Activated CD4-positive, alpha-beta T cell treated with anti-CD3 and anti-CD28 coated beads for 24 hours (primary cell): ENCODE data around the gene BNIPL.
A peak's percentile ranks its signal among the peaks of the same experiment; 100 is the strongest.

Experiments used
- DNase-seq, 2 donors: peaks; one replicate each; pipeline ENCODE4 v3.0.0-alpha.2; 2020; ENCODE audit warnings: low read depth in 2 of 2

BNIPL gene

DNA sequence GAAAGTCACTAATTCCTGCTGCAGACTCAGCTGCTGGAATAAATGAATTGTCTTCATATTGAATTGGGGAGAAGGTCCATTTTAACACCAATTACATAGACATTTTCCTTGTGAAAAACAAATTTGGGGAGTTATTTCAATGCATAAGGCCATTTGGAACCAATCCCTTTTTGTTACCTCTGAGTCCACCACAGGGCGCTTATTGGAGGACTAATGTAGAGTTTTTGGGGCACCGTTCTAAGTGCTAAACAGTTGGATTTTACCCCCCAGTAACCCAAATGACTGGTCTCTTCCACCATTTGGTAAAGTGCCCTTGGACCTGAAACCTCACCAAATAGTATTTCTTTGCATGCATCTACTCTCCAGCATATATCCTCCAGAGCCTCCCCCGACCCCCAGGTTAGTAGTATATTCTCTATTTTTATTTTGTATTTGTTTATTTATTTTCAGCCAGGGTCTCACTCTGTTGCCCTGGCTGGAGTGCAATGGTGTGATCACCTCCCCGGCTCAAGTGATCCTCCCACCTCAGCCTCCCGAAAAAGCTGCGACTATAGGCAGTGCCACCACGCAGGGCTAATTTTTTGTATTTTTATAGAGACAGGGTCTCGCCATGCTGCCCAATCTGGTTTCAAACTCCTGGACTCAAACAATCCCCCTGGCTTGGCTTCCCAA lies 26.6 kb upstream of the BNIPL start:
- no peak for DNase-seq

DNA sequence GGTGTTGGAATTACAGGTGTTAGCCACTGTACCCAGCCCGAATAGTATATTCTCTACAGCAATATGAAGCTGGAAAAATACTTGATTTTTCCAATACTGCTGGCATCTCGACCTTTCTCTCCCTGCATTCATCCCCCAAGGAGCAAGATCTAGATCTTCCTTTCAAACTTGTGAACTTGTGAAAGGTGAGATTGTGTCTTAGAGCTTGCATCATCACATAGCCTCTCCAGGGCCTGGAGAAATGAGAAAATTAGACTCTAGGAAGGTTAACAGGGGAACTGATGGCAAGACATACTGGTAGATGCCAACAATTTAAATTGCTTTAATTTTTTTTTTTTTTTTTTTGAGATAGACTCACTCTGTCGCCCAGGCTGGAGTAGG lies 26.1 kb upstream of the BNIPL start:
- no peak for DNase-seq

DNA sequence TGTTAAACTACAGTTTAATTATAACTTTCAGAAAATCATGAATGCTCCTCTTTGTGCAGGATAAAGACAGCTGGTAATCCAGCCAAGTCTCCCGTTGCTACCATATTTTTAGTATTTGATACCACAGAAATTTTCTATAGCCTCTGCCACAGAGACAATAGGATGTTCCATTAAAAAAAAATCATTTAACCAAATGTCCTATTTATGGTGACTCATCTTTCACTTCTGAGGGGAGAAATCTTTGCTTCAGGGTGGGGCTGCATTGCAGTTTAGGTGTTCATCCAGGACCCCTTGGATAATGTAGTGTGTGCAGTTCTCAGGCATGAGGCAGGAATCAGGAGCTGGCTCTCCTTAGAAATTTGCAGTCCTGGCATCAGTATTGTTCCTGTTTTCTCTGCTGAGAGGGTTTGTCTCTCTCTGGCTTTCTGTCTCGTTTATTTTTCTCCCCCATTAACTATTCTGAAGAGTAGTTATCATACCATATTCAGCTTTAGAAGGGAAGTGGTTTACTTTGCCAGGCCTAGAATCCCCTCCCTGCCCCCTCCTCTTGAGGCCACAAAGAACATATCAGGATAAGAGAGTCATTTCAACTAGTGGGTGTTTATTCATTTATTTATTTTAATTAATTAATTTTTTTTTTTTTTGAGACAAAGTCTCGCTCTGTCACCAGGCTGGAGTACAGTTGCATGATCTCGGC lies 25.1 kb upstream of the BNIPL start:
- no peak for DNase-seq

- no peak for DNase-seq
Observed at GRCh38 chr1:151012684-151013471, 23.5 kb upstream of the BNIPL start.

- DNase-seq: no peak
Observed at GRCh38 chr1:151013518-151013917, 22.9 kb upstream of the BNIPL start.

GRCh38 chr1:151024540-151025146 lies 11.7 kb upstream of the BNIPL start:
- DNase-seq: peak; percentile 74 to 78

- DNase-seq: no peak
Observed at GRCh38 chr1:151026460-151026859, 9.9 kb upstream of the BNIPL start.

GRCh38 chr1:151032164-151032563 lies 4.2 kb upstream of the BNIPL start:
- DNase-seq: no peak

DNA sequence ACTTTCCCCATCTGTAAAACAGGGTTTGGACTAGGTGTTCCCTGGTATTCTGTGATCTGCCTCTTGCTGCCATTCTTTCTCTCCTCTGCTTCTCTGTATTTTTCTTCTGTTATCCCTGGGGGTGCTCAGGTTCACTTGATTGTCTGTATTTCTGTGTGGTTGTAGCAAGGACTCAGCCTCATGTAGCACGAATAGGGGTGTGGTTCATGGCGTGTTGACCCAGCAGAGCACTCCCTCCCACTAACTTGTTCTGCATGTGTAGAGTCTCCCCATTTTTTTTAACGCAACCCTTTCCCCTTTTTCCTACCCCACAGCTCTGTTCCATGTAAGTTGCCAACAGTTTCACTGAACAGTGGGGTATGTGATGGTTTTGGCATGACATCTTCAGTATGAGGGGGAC lies 1.2 kb upstream of the BNIPL start:
- no peak for DNase-seq

DNA sequence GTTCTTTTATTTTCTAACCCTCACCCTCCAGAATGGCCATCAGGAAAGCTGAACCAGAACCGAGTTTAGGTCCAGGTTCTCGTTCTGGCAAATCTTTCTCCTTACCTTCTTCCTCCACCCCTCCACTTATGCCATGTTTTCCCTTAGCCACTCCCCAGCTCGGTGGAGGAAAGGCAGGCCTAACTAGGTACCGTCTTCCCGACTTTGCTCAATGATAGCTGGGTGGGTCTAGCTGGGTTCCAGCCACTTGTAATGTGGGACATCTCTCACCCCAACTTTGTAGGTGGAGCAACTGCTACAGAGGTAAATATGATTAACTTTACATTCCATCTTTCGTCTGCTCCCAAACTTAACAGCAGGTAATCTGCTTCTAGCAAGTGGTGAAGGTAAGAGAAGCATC lies 646 bp downstream of the BNIPL start:
- DNase-seq: no peak

- DNase-seq: no peak
Observed at GRCh38 chr1:151039521-151039920, 3.1 kb downstream of the BNIPL start.

GRCh38 chr1:151043163-151043562 lies 6.8 kb downstream of the BNIPL start:
- no peak for DNase-seq

DNA sequence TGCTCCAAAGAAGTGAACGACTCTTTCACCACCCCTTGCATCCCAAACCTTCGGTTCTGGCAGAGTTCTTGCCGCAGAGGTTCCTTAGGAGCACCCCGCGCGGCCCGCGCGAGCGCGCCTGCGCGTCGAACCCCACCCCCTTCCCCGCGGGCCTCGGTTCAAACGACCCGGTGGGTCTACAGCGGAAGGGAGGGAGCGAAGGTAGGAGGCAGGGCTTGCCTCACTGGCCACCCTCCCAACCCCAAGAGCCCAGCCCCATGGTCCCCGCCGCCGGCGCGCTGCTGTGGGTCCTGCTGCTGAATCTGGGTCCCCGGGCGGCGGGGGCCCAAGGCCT lies 11.2 kb downstream of the BNIPL start, which contains the start of gene C1orf56:
TSS of gene C1orf56 (plus strand) at position 161 of the 334 bp plus-strand sequence. CDS start at position 258, 97 bp downstream.
- DNase-seq: no peak

DNA sequence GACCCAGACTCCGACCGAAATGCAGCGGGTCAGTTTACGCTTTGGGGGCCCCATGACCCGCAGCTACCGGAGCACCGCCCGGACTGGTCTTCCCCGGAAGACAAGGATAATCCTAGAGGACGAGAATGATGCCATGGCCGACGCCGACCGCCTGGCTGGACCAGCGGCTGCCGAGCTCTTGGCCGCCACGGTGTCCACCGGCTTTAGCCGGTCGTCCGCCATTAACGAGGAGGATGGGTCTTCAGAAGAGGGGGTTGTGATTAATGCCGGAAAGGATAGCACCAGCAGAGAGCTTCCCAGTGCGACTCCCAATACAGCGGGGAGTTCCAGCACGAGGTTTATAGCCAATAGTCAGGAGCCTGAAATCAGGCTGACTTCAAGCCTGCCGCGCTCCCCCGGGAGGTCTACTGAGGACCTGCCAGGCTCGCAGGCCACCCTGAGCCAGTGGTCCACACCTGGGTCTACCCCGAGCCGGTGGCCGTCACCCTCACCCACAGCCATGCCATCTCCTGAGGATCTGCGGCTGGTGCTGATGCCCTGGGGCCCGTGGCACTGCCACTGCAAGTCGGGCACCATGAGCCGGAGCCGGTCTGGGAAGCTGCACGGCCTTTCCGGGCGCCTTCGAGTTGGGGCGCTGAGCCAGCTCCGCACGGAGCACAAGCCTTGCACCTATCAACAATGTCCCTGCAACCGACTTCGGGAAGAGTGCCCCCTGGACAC lies 11.7 kb downstream of the BNIPL start:
- no peak for DNase-seq

GRCh38 chr1:151048645-151049032 lies 12.3 kb downstream of the BNIPL start:
- DNase-seq: no peak

GRCh38 chr1:151049458-151049857 lies 13.1 kb downstream of the BNIPL start:
- DNase-seq: no peak

DNA sequence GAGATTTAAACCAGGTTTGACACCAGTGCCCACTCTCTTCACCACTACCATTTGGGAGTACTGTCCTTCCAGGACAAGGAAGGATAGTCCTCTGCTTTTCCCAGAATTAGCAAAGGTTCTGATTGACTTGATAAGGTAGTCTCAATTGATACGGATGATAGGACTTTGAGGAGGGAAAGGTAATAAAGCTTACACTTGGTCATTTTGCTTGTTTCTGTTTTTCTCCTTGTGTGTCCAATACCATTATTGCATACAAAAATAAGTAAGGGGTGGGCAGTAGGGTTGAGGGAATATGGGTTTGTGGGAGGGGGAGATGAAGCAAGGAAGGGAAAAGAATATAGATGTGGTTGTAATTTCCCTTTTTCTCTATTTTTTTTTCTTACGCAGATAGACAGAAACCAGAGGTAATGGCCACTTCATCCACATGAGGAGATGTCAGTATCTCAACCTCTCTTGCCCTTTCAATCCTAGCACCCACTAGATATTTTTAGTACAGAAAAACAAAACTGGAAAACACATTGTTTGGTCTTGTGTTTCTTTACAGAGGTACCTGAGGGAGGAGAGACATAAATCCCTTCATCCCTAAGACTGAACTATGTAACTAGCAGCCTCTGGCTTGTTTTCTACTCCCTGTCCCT lies 13.8 kb downstream of the BNIPL start:
- DNase-seq: no peak

- DNase-seq: no peak
Observed at GRCh38 chr1:151051356-151052009, 15.1 kb downstream of the BNIPL start.

- no peak for DNase-seq
Observed at GRCh38 chr1:151054971-151055547, 18.7 kb downstream of the BNIPL start.

GRCh38 chr1:151055581-151055980 lies 19.2 kb downstream of the BNIPL start:
- no peak for DNase-seq
